ENCODE results near the gene NCAN.
"Not testable (repeated sequence)": the region's sequence is repeated elsewhere in the genome, so short reads cannot be mapped to it uniquely, and the experiment has no call there.

NCAN gene

GRCh38 chr19:19211499-19212420 lies at the start of gene NCAN:
Gene NCAN, plus strand, starts transcription at chr19:19211958. Its CDS starts 4,996 bp downstream, at chr19:19216954.
- DNase-seq, result no peak

- no peak for DNase-seq
Measured at GRCh38 chr19:19162495-19162894, 49.3 kb upstream of the NCAN start.

- DNase-seq, result no peak
Measured at GRCh38 chr19:19165396-19165795, 46.4 kb upstream of the NCAN start.

GRCh38 chr19:19167612-19168011 lies 44.1 kb upstream of the NCAN start:
- DNase-seq, result no peak

- no peak for DNase-seq
Measured at GRCh38 chr19:19169236-19170052, 42.3 kb upstream of the NCAN start.

GRCh38 chr19:19170053-19170872 lies 41.5 kb upstream of the NCAN start, which contains the start of gene MEF2B:
Gene MEF2B, minus strand, starts transcription at chr19:19170263. Its CDS starts 19,528 bp downstream, at chr19:19150735.
- peak; percentile 66 for DNase-seq

GRCh38 chr19:19170873-19171672 lies 40.7 kb upstream of the NCAN start:
- DNase-seq, result no peak

- DNase-seq, result no peak
Measured at GRCh38 chr19:19171821-19172532, 39.8 kb upstream of the NCAN start.

GRCh38 chr19:19173243-19173642 lies 38.5 kb upstream of the NCAN start:
- not testable (repeated sequence) for DNase-seq

GRCh38 chr19:19176950-19177349 lies 34.8 kb upstream of the NCAN start:
- DNase-seq, result no peak

GRCh38 chr19:19179548-19180441 lies 32.0 kb upstream of the NCAN start:
- DNase-seq, result no peak

GRCh38 chr19:19181488-19181998 lies 30.2 kb upstream of the NCAN start:
- no peak for DNase-seq

GRCh38 chr19:19185853-19186740 lies 25.7 kb upstream of the NCAN start:
- DNase-seq, result peak; percentile 38

GRCh38 chr19:19186742-19187141 lies 25.0 kb upstream of the NCAN start:
- no peak for DNase-seq

- DNase-seq, result no peak
Measured at GRCh38 chr19:19191768-19192077, 20.0 kb upstream of the NCAN start.

- peak; percentile 98 for DNase-seq
Measured at GRCh38 chr19:19192078-19192882, 19.5 kb upstream of the NCAN start, which contains the start of the genes BORCS8 and RFXANK. Gene BORCS8, minus strand, starts transcription at chr19:19192152. Its CDS starts 35 bp downstream, at chr19:19192117. Gene RFXANK, plus strand, starts transcription at chr19:19192258. Its CDS starts 1,689 bp downstream, at chr19:19193947.

GRCh38 chr19:19192910-19193423 lies 18.8 kb upstream of the NCAN start:
- DNase-seq, result no peak

- DNase-seq, result no peak
Measured at GRCh38 chr19:19193926-19194325, 17.8 kb upstream of the NCAN start.

Data from activated CD4-positive, alpha-beta T cell treated with anti-CD3 and anti-CD28 coated beads for 1 hour (primary cell).